CD4-positive, alpha-beta T cell (primary cell): Measurements from ENCODE around the gene UBE2O. TPM values are rescaled to one million over a fixed set of nuclear protein-coding genes. Genes with fewer than 3 reads are reported as not detected.

ENCODE experiments used
- ATAC-seq: fragments of 200-7000 bp; cut with Tn5 transposase; one replicate; pipeline ENCODE4 v1.10.0; 2022; ENCODE audit warnings: mild to moderate bottlenecking; ENCODE audit not compliant: poor library complexity
- CTCF ChIA-PET: fragments of 350-600 bp; sonication (Branson Sonifier 250); formaldehyde crosslinking; loops from one replicate; lab custom pipeline; 2021; ENCODE audit warnings: antibody characterized with exemption, inconsistent platforms; lab: Charles Lee
- POLR2A ChIA-PET: fragments of 350-600 bp; sonication (Branson Sonifier 250); formaldehyde crosslinking; loops from one replicate; lab custom pipeline; 2021; ENCODE audit warnings: antibody characterized with exemption, inconsistent platforms; lab: Charles Lee
- DNase-seq, 14 experiments: peaks; one replicate each; pipeline ENCODE4 v3.0.0-alpha.2; 2013 to 2020; ENCODE audit warnings: mixed read lengths in 2 of 14
- H3K27ac ChIP-seq, 2 donors: one replicate each; pipeline versions ENCODE4 v1.5.1 to v1.7.0; 2013; ENCODE audit warnings: low read length in 2 of 2, low read depth in 1 of 2, mild to moderate bottlenecking in 1 of 2
- H3K27me3 ChIP-seq, 2 experiments: 1 replicate in 1 of 2; 2 replicates in 1 of 2; pipeline versions ENCODE4 v1.6.1 to v1.7.0; 2013; ENCODE audit warnings: low read length in 2 of 2, control low read depth in 1 of 2, mild to moderate bottlenecking in 1 of 2, moderate library complexity in 1 of 2; ENCODE audit not compliant: insufficient read depth in 2 of 2, control insufficient read depth in 1 of 2
- H3K36me3 ChIP-seq: one replicate; pipeline ENCODE4 v1.6.1; 2013; ENCODE audit warnings: low read length, control low read depth; ENCODE audit not compliant: insufficient read depth
- H3K4me1 ChIP-seq: one replicate; pipeline ENCODE4 v1.6.1; 2013; ENCODE audit warnings: low read length, control low read depth; ENCODE audit not compliant: insufficient read depth
- H3K4me3 ChIP-seq: one replicate; pipeline ENCODE4 v1.5.1; 2013; ENCODE audit warnings: mild to moderate bottlenecking, low read length, moderate library complexity
- H3K9me3 ChIP-seq, 2 experiments: 1 replicate in 1 of 2; 2 replicates in 1 of 2; pipeline versions ENCODE4 v1.6.1 to v1.7.0; 2013; ENCODE audit warnings: low read length in 2 of 2, mild to moderate bottlenecking in 2 of 2, control low read depth in 1 of 2, moderate library complexity in 1 of 2; ENCODE audit not compliant: control insufficient read depth in 1 of 2, insufficient read depth in 1 of 2
- H3K27ac Mint-ChIP-seq: one replicate; pipeline ENCODE4 v1.8.0; 2020; ENCODE audit warnings: mixed read lengths
- H3K27me3 Mint-ChIP-seq: one replicate; pipeline ENCODE4 v1.8.0; 2021; ENCODE audit warnings: mixed read lengths
- H3K36me3 Mint-ChIP-seq: one replicate; pipeline ENCODE4 v1.8.0; 2021; ENCODE audit warnings: low read depth, mixed read lengths
- H3K4me1 Mint-ChIP-seq: one replicate; pipeline ENCODE4 v1.8.0; 2021; ENCODE audit warnings: low read depth, mixed read lengths
- H3K4me3 Mint-ChIP-seq: one replicate; pipeline ENCODE4 v1.8.0; 2020; ENCODE audit warnings: mild to moderate bottlenecking, mixed read lengths
- H3K9me3 Mint-ChIP-seq: one replicate; pipeline ENCODE4 v1.8.0; 2020; ENCODE audit warnings: mixed read lengths
- CTCF ChIP-seq: fragments of 200-600 bp; IDR thresholded peaks from one replicate; pipeline ENCODE4 v1.8.0; 2022; ENCODE audit warnings: antibody characterized with exemption, mild to moderate bottlenecking
- intact Hi-C, 2 experiments: fragments of 100-400 bp; cut with DNase I in 1 of 2; cut with micrococcal nuclease in 1 of 2; formaldehyde crosslinking; loops; one replicate each; pipeline versions ENCODE4 v1.15.1 to v1.9.0; 2023 to 2025; cut with DNase I, micrococcal nuclease
- total RNA-seq, 174 experiments: library from RNA in 2 of 174; stranded (reverse) in 2 of 174; gene quantifications; one replicate each; pipeline ENCODE4 v1.2.3 and lab custom pipeline; 2021 to 2026

UBE2O gene
- total RNA-seq, 2 experiments from 2014 or later = 22.7 to 25.1 TPM

- CTCF ChIA-PET = no interaction called here
Measured at GRCh38 chr17:76432712-76433336, 20.1 kb downstream of the UBE2O start.

GRCh38 chr17:76432004-76432403 lies 20.9 kb downstream of the UBE2O start:
- CTCF ChIA-PET = no interaction called here
- Mint-ChIP-seq H3K4me3 (no peak overlapping the region), H3K27ac (no peak overlapping the region), H3K9me3 (no peaks in the 10 kb centered on the region), H3K36me3 (peaks cover 5% of the 10 kb centered on the region), H3K27me3 (no peaks in the 10 kb centered on the region), H3K4me1 (peaks cover 35% of the 10 kb centered on the region)
- no peak for ATAC-seq
- no peak for TF ChIP-seq CTCF
- Histone ChIP-seq H3K4me3 (no peak overlapping the region), H3K27me3 (no peaks in the 10 kb centered on the region), H3K4me1 (no peaks in the 10 kb centered on the region), H3K36me3 (peaks cover 14% of the 10 kb centered on the region), H3K9me3 (no peaks in the 10 kb centered on the region), H3K27ac (no peak overlapping the region)
- intact Hi-C loops = no loop called here
- DNase-seq = no peak
- POLR2A ChIA-PET = no interaction called here

More at GRCh38 chr17:76432712-76433336, 20.1 kb downstream of the UBE2O start:
- no peak overlapping the region for H3K4me3 ChIP-seq
- Mint-ChIP-seq H3K4me3 (no peak overlapping the region), H3K27ac (no peak overlapping the region), H3K9me3 (no peaks in the 10 kb centered on the region), H3K4me1 (peaks cover 29% of the 10 kb centered on the region), H3K36me3 (peaks cover 5% of the 10 kb centered on the region), H3K27me3 (no peaks in the 10 kb centered on the region)
- POLR2A ChIA-PET = no interaction called here
- ATAC-seq = peak; percentile 52
- DNase-seq = peak in 1 of 14 experiments; percentile 20
- TF ChIP-seq CTCF = peak; percentile 40
- H3K27ac ChIP-seq = no peak overlapping the region
- no peaks in the 10 kb centered on the region for H3K9me3 ChIP-seq
- intact Hi-C loops = no loop called here
- H3K36me3 ChIP-seq = peaks cover 14% of the 10 kb centered on the region
- H3K4me1 ChIP-seq = no peaks in the 10 kb centered on the region
- H3K27me3 ChIP-seq = no peaks in the 10 kb centered on the region

- CTCF ChIA-PET = interaction anchor here (1.1 kb wide), 1 partner anchor 21 kb away, joined by 3 read pairs; the partner anchor contains the start of gene UBE2O
Measured at GRCh38 chr17:76431509-76431908, 21.4 kb downstream of the UBE2O start.

More at GRCh38 chr17:76431509-76431908, 21.4 kb downstream of the UBE2O start:
- Mint-ChIP-seq H3K4me1 (peaks cover 38% of the 10 kb centered on the region), H3K9me3 (no peaks in the 10 kb centered on the region), H3K36me3 (peaks cover 5% of the 10 kb centered on the region), H3K27me3 (no peaks in the 10 kb centered on the region), H3K27ac (no peak overlapping the region), H3K4me3 (no peak overlapping the region)
- POLR2A ChIA-PET = no interaction called here
- no peaks in the 10 kb centered on the region for H3K27me3 ChIP-seq
- no peak for TF ChIP-seq CTCF
- no peak overlapping the region for H3K4me3 ChIP-seq
- intact Hi-C loops = no loop called here
- no peaks in the 10 kb centered on the region for H3K9me3 ChIP-seq
- peaks cover 14% of the 10 kb centered on the region for H3K36me3 ChIP-seq
- H3K27ac ChIP-seq = no peak overlapping the region
- DNase-seq = no peak
- ATAC-seq = no peak
- H3K4me1 ChIP-seq = no peaks in the 10 kb centered on the region
